ENCODE measurements around the gene PPP1R13B.
"Not testable (repeated sequence)": the region's sequence is repeated elsewhere in the genome, so short reads cannot be mapped to it uniquely, and the experiment has no call there.

The PPP1R13B gene

DNA sequence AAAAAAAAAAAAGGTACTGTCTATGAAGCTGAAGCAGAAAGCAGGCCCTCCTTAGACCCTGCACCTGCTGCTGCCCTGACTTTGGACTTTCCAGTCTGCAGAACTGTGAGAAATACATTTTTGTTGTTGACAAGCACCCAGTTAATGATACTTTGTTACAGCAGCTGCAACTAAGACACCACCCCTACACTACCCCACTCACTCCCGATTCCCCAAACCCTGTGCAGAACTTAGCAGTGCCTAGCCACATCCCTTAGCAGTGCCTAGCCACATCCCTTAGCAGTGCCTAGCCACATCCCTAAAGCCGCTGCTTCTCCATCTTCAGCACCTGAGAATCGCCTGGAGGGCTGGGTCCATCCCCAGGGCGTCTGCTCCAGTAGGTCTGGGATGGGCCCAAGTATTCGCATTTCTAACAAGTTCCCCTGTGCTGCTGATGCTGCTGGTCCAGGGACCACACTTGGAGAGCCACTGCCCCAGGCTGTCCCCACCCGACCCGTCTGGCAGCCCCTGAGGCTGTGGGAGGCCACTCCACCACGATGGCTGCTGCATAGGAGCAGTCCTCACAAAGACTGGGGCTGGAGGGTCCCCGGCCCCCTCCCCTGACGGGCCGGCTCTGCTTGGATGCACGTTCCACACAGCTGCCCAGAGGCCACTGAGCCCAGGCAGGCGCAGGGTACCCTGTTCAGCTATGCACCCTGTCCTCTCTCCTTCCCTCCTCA is 10.8 kb upstream of the PPP1R13B start:
- DNase-seq (ENCODE audit: low read depth) = no peak

DNA sequence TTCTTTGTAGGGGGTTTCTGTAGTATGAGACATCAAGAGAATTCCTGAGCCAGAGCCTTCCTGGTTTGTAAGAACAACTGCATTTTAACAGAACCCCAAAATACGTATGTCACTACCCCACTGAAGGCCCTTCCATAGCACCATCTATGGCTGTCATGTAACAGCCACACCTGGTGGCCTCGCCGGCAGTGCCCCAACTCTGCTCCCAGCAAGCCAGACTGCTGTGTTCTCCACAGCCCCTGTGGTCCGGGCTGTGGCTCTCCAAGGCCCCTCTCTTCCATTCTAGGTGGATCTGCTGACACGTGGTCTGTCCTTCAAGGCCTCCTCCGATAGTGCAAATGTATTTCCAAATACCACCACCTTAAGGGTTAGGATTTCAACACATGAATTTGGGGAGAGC is 9.9 kb upstream of the PPP1R13B start:
- no peak for DNase-seq (ENCODE audit: low read depth)

DNA sequence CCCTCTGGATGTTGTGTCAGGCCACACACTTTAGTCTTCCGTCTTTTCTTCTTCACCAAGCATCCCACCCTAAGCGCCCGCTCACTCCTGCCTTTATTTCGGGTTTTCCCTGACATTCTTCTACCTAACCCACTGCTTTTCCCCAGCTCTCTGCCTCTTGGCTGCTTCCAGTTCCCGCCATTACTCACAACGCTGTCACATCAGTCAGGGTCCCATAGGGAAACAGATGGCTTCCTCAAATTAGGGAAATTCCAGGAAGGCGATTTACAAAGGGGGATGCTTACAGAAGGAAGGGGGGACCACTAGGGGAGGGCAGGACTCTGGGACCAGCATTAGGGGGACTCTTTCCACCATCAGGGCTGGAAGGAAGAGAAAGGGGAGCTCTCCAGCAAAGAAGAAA is 9.2 kb upstream of the PPP1R13B start:
- no peak for DNase-seq (ENCODE audit: low read depth)

DNA sequence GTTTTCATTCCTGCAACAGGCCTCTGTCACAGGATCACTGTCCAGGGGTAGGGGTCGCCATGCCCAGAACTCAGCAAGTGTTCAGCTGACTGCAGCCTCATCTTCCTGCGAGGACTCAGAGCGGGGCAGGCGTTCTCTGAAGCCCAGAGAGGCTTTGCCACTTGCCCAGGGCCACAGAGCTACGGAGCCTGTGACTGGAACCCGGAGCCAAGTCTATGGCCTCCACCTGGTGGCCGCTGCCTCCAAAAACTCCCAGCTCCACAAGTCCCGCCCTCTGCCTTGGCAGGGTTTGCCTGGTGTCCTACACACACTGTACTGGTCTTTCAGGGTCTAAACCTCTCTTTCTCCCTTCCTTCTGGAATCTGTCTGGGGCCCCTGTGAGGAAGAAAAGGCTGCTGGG is 8.7 kb upstream of the PPP1R13B start:
- DNase-seq (ENCODE audit: low read depth) = no peak

DNA sequence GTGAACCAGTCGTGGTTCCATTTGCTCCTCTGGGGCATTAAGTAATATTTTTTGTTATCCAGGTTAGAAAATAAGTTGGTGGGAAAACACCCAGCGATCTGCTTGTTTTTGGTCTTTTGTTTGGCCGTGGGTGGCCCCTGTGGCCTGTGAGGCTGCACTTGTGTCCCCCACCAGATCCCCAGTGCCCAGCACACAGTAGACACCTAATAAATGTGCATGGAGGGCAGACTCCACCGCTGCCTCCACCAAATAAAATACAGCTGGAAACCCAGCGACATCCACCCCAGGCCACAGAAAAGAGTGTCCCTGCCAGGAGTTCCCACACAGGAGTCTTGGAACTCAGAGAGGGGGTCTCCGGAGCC is 8.3 kb upstream of the PPP1R13B start:
- DNase-seq (ENCODE audit: low read depth) = no peak

DNA sequence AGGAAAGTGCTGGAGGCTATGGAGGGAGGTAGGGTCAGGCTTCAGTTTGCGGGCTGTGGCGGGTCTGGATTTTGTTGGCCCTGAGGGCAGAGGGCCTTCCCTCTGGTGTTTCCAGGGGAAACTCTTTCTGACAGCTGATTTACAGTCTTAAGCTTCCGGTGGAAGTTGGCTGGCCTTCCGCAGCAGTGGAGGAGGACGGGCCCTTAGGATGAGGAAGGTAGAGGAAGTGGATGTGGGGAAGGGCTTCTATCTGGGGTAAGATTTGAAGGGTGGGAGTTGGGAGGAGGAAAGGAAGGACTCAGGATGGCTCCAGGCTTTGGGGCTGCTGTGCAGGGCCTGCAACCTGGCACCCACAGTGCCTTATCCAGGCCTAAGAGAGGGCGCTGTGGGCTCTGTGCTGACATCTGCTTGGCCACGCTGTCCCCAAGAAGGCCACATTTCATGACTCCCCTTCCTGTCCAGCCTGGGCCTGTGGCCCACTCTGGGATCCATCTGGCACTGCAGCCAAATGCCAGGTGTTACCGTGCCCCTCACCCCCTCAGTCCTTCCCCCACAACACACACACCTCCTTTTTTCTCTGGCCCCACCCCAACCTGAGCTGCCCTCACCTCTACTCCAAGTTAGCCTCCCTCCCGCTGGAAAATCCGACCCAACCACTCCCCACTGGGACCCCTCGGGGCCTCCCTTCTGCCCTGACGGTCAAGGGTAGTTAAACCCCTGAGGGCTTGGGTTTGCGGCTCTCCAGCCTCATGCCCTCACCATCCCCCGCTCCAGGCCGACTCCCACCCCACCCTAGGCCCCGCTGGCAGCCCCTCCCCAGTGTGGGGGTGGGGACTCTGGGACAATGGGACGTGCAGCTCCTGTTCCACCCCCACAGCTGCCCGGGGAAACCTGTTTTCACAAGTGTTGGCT is 7.7 kb upstream of the PPP1R13B start:
- no peak for DNase-seq (ENCODE audit: low read depth)

DNA sequence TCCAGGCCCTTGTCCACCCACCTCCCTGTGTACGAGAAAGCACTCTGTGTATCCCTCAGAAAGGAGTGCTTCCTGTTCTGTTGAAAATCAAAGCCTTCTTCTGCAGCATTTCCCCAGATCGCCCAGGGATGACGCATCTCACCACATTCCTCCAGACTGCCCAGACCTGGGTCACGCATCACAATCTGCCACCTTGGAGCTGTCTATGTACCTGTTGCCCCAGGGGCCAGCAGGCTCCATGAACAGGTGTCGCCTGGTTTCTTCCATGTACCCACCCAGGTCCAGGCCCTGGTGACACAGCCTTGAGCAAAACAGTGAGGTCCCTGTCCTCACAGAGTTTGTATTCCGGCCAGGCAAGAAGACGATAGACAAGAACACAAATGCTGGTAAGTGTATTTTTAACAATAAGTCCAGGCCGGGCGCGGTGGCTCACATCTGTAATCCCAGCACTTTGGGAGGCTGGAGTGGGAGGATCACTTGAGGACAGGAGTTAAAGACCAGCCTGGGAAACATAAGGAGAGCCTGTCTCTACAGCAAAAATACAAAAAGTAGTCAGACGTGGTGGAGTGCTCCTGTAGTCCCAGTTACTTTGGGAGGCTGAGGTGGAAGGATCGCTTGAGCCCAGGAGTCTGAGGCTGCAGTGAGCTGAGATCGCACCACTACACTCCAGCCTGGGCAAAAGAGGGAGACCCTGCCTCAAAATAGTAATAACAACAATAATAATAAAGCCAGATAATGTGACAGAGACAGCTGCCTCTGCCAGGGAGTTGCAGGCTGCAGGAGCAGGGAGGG is 6.8 kb upstream of the PPP1R13B start:
- no peak for DNase-seq (ENCODE audit: low read depth)

DNA sequence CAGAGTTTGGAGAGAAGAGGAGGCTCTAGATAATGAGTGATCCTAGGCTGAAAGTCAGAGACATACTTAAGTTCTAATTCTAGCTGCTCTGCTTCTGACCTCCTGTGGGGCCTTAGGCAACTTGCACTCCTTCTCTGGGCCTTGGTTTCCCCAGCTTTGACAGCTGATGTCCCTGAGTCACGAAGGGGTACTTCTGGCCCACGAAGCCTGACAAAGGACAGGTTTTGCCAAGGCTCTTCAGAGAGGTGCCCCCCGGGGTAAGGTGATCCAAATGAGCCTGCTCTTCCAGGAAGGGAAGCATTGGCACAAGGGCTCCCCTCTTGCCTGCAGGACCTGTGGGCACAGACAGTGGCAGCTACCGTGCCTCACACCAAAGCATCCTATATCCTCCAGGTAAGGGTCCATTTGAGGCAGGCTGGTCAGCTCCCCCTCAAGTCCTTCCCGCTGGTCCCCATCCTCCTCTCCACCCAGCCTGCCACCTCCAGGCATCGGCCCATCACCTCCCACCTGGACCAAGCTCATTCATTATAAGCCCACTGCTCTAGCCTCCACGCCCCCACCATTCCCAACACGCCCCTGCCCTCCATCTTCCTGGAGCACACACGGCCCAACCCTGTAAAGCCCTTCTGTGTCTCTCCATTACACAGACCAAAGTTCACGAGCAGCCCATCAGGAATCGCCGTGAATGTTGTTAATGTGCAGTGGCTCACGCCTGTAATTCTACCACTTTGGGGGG is 1.9 kb upstream of the PPP1R13B start:
- DNase-seq (ENCODE audit: low read depth) = no peak

DNA sequence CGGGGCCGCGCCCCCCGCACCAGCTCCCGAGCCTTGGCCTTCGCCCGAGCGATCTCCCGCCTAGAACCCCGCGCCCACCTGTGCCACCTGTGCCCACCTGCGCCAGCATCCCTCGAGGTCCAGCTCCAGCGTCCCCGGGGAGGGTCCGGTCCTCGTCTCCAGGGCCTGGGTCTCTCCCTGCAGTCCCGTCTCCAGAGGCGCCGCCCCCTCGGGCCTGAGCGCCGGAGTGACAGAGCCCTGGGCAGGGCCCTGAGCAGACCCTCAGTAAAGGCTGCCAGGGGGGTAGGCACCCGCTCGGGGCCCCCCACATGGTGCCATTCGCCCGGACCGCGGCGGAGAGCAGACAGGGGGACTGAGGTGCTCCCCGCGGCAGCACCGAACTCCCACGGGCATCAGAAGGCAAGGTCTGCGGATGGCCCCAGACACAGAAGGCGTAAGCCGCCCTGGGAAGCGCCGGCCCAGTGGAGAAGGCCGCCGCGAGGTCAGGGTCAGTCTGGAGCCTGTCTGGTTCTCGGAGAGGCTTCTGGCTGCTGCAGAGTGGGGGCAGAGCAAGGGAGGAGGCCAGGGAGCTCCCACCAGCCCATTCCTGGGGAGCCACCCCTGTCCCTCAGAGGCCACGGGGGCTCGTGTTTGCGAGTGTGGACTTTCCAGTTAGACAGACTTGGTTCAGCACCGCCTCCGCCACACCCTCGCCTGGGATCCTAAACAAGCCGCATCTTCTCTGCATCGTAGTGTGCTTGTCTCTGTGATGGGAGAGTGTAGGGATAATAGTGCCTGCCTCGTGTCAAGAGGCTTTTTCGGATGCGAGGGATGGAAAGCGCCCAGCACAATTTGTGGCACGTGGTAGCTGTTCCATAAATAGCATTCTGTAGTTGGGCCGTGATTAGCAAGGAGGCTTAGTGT is 1.1 kb upstream of the PPP1R13B start:
- DNase-seq (ENCODE audit: low read depth) = no peak

DNA sequence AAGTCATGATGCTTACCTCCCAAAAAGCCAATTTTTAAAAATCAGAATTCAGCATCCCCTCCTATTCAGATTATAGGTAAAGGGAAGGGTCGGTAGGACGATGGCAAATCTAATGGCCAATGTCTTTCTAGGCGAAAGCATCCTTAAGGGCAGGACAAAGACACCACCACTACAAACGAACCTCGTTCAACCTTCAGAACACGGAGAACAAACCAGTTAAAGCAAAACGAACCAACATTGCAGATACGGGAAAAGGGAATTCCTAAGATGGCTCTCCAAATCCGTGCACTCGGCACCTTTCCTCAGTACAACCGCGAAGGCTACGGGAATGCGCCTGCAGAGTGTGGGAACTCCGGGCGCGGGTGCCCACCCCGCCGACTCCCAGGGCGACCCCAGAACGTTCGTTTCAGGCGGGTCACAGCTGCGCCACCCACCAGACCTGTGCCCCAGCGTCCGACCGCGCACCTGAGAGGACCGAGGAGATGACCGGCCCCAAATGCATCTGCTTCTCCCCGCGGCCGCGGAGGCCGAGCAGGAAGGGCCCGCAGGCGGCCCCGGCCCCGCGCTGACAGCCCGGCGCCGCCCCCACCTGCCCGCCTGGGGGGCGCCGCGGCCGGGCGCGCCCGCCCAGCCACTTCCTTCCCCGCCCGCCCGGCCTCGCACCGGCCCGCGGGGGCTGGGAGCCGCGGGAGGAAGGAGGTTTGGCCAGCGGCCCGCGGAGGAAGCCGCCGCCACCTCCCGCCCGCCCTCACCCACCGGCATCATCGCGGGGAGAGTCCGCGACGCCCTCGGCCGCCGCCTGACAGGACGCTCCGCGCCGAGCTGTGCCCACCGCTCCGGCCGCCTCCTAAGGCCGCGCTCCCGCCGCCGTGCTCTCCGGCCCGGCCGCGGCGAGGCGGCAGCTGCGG is 578 bp downstream of the PPP1R13B start:
- DNase-seq (ENCODE audit: low read depth) = no peak

DNA sequence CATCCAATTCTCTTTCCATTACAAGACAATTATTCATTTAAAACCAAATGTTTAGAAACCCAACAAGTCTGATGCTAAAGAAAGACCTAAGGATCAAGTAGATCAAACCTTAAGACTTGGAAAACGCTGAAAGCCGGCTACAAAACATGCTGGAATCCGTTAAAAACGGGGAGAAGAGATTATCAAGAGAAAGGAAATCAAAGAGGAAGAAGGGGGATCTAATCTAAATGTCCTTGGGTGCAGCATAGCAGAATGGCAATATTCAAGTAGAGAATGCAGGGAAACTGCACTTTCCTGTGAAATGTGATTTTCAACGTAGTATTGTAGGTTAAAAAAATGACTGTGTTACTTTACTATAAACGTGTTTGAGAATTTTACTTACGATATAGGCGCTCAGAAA is 1.3 kb downstream of the PPP1R13B start:
- DNase-seq (ENCODE audit: low read depth) = no peak

DNA sequence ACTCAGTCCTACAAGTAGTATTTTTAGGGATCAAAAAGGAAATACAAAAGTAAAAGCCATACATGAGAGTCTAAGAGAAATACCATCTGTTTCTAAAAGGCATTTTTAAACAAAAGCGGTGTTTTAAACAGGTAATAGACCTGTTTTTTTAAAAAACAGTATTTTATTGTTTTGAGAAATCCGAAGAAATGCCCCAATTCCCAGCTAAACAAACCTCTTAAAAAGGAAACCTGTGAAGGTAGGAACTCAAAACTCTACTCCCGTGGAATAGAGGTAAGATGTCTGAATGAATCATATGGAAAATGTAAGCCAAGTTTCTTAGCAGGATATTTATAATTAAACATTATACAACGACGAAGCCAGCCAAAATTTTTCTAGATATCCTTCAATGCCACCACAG is 2.0 kb downstream of the PPP1R13B start:
- DNase-seq (ENCODE audit: low read depth) = no peak

DNA sequence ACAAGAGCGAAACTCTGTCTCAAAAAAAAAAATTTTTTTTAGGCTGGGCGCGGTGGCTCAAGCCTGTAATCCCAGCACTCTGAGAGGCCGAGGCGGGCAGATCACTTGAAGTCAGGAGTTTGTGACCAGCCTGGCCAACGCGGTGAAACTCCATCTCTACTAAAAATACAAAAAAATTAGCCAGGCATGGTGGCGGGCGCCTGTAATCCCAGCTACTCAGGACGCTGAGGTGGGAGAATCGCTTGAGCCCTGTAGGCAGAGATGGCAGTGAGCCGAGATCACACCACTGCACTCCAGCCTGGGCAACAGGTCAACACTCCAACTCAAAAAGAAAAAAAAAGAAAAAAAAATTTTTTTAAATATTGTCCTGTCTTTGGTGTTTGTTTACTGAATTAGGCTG is 6.1 kb downstream of the PPP1R13B start:
- not testable (repeated sequence) for DNase-seq (ENCODE audit: low read depth)

DNA sequence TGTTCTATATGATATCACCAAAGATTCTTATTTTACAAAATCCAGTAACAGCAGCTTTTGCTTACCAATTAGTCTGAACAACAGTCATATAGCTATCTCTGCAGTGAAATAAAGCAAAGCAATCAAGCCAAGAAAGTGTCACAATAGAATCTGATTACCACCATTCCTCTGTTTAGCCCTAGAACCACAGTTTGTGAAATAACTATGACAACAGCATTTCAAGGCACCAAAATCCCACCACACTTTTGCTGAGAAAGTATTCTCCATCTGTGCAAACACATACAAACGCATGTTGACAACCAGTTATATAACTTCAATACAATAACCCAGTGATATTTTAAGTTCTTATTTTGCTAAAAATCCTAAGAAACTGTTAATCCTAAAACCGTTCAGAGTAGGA is 7.4 kb downstream of the PPP1R13B start:
- no peak for DNase-seq (ENCODE audit: low read depth)

DNA sequence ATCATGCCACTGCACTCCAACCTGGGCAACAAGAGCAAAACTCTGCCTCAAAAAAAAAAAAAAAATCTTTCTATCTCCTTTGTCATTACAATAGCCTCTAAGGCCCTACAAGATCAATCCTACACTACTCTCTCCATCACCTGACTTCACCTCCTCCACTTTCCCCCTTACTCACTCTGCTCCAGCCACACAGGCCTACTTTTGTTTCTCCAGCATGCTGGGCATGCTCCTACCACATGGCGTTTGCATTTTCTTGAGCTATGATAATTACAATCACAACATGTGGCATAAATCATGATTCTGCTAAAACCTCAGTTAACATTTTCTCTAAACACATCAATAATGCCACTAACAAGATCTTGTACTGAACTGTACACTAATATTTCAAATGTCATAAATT is 7.8 kb downstream of the PPP1R13B start:
- DNase-seq (ENCODE audit: low read depth) = no peak

DNA sequence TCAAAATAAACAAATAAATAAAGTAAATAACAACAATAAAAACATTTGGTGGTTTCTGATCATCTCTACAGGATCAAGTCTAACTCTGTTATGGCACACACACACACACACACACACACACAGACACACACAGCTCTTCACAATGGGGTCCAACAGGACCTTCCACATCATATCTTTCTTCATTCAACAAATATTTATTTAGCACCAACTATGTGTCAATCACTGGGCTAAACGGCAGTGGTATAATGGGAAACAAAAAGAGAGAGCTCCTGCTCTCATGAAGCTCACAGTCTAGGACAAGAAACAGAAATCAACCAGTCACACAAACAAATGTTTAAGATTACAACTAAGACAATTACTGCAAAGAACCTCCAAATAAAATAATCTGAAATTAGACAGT is 9.3 kb downstream of the PPP1R13B start:
- DNase-seq (ENCODE audit: low read depth) = no peak

DNA sequence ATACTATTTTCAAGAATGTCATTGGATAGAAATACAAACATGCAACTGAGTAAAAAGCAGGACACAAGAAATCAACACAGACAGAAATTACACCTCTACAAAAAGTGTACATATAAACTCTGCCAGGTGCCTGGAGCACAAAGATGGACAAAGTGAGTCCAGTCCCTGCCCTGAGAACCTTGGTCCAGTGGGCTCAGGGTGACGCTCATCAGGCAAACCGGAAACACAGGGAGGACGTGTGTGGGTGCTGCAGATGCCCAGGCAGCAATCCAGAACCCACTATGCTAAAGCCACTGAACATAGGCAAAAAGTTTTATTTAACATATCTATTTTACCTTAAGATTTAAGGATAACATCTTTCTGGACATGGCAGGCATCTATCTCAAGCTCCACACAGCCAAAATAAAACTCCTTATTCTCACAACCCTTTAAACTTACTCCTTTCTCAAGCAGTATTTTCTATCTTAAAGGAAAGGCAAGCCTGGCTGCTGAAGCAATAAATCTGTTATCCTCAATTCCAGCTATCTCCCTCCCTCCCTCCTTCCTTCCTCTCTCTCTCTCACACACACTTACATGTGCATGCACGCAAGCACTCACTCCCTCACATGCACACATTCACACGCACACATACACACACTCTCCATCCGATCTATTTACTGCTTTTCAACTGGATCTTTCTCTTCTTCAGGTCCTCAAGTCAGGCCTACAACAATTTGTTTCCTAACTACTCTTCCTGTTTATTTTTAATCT is 10.2 kb downstream of the PPP1R13B start:
- DNase-seq (ENCODE audit: low read depth) = no peak

DNA sequence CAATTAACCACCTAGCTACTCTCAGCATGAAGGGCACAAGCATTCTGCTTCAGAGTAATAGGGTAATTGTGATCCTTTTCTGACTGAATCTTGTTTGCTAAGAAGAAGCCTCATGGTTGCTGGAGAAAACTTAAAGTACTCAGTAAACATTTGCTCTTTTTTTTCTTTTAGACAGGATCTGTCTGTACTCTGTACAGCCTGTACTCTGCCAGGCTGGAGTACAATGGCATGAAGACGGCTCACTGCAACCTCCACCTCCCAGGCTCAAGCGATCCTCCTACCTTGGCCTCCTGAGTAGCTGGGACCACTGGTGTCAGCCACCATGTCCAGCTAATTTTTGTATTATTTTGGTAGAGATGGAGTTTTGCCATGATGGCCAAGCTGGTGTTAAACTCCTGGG is 12.4 kb downstream of the PPP1R13B start:
- DNase-seq (ENCODE audit: low read depth) = no peak

DNA sequence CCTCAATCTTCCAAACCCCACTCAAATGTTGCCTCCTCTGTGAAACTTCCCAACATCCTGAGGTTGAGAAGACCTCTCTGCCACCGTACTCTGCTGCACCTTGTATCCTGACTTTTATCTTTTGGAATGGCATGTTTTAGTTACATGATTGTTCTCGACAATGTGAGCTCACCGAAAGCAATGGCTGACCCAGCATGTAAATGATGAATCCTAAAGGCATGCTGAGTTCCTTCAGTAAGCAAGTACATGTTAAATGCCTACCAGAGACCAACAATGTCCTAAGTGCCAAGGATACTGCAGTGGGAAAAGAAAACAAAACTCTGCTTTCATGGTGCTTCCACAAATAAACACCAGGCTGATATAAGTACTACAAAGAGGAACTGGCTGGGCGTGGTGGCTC is 13.7 kb downstream of the PPP1R13B start:
- DNase-seq (ENCODE audit: low read depth) = no peak
